Pulmonary artery endothelial cell (primary cell): ENCODE data around the gene SMIM29. TPM values are rescaled to one million over a fixed set of nuclear protein-coding genes. Genes with fewer than 3 reads are reported as not detected.

ENCODE experiments used
- DNase-seq: peaks from one replicate; pipeline ENCODE4 v3.0.0-alpha.2; 2011; ENCODE audit warnings: low read depth, low spot score
- total RNA-seq: library from RNA; depleted of rRNA; stranded (reverse); fragments of >200 nt; gene quantifications from 2 replicates; pipeline ENCODE4 v1.2.3, GENCODE V29; 2014

SMIM29 gene
- total RNA-seq, 1 donor from 2014 or later = 17.4 TPM

- no peak for DNase-seq
Observed at GRCh38 chr6:34241351-34242215, 7.2 kb downstream of the SMIM29 start.

DNA sequence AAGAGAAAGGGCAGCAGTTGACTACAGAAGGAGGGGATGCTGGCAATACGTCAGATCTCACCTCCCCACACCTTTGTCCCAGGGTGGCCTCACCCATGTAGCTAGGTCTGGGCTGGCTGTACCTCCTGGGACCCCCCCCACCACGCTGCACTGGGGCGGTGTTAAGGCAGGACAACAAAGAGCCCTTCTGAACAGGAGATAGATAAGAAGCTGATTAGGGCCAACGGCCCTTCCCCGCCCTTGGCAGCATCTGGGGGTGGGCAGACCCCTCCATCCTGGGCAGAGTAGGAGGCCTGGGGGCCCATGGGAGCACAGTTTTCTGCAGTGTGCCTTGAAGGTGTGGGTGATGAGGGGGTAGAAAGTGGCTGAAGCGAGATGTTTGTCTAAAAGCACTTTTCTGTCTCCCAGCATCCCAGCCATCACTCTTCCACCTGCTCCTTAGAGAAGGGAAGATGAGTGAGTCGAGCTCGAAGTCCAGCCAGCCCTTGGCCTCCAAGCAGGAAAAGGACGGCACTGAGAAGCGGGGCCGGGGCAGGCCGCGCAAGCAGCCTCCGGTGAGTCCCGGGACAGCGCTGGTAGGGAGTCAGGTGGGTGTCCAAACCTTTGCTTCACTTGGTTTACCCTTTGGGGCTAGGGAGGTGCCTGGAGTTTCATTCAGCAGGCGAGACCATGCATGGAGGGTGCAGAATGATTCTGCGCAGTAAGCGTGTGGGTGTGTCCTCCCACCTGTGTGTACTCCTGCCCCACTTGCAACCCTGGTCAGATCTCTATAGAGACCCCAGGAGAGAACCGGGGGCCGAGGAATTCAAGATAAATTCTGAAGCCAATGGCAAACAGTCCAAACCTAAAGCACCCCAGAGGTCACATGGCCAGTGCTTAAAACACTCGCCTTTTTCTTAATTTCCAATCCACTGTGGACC lies 8.2 kb downstream of the SMIM29 start:
- DNase-seq = no peak

- DNase-seq = no peak
Observed at GRCh38 chr6:34239893-34240292, 8.9 kb downstream of the SMIM29 start.

- no peak for DNase-seq
Observed at GRCh38 chr6:34239500-34239825, 9.3 kb downstream of the SMIM29 start.

- DNase-seq = no peak
Observed at GRCh38 chr6:34238585-34239499, 10.0 kb downstream of the SMIM29 start.

GRCh38 chr6:34237722-34238584 lies 10.9 kb downstream of the SMIM29 start:
- DNase-seq = no peak

- DNase-seq = no peak
Observed at GRCh38 chr6:34237316-34237721, 11.5 kb downstream of the SMIM29 start.

GRCh38 chr6:34236443-34237315 lies 12.1 kb downstream of the SMIM29 start, which contains the start of gene HMGA1:
Gene HMGA1, plus strand, starts transcription at chr6:34236873. Its CDS starts 3,908 bp downstream, at chr6:34240781.
- DNase-seq = peak; percentile 56

DNA sequence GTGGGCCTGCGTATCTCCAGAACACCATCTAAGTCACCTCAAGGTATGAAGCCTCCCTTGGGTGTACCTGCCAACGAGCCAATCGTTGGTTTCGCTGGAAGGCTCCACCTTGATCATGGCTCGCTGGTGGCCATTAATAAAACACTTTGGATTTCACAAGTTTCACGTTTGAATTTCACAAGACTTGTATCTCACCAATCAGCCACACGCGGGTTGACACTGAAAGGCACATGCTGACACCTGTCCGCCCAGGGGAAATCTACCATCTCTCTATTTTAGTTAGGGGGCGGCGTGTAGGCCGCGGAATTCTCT lies 12.7 kb downstream of the SMIM29 start:
- DNase-seq = no peak

- DNase-seq = peak; percentile 57
Observed at GRCh38 chr6:34235307-34236130, 13.3 kb downstream of the SMIM29 start.

DNA sequence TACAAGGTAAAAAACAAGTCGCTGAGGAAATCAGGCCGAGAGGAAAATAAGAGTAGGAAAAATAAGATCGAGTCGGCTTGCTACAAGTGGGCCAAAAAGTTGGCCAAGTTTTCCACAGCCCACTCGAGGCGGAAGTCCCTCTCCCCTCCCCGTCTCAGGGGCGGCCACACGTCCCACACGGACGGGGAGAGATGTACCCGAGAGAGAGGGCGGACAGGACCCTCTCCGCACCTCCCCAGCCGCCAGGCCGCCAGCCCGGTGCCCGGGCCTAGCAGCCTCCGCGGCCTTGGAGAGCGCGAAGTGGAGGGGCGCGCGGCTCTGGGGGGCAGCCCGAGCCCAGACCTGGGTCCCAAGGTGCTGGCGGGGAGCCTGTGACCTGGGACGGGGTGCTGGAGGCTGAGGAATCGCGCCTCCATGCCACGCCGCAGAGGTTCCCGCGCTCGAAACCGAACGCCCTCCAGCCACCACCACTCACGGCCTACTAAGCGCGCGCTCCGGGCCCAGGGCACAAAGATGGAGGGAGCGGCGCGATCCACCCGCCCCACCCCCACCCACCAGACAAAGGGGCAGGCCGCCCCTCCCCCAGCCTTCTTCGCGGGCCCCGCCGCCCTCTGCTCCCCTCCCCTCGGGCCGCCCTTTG lies 14.0 kb downstream of the SMIM29 start:
- DNase-seq = no peak

GRCh38 chr6:34233867-34234266 lies 14.9 kb downstream of the SMIM29 start:
- DNase-seq = no peak

DNA sequence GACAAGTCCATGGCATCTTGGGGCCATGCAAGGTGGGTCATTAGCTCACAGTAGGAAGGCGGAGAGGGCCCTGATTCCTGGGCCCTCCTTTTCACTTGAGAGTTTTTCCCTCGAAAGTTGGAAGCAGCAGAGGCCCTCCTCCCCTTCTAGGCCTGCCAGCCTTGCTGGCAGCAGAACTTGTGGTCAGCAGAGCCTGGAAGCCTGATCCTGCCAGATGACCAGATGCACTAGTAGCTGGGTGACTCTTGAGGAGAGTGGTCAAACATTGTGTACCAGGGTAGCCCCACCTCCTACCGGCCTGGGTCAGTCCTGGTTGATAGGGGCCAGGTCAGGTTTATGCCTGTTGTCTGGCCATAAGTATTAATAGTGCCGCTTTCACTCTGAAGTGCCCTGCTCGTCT lies 15.9 kb downstream of the SMIM29 start:
- no peak for DNase-seq

- DNase-seq = no peak
Observed at GRCh38 chr6:34231566-34232336, 17.1 kb downstream of the SMIM29 start.

DNA sequence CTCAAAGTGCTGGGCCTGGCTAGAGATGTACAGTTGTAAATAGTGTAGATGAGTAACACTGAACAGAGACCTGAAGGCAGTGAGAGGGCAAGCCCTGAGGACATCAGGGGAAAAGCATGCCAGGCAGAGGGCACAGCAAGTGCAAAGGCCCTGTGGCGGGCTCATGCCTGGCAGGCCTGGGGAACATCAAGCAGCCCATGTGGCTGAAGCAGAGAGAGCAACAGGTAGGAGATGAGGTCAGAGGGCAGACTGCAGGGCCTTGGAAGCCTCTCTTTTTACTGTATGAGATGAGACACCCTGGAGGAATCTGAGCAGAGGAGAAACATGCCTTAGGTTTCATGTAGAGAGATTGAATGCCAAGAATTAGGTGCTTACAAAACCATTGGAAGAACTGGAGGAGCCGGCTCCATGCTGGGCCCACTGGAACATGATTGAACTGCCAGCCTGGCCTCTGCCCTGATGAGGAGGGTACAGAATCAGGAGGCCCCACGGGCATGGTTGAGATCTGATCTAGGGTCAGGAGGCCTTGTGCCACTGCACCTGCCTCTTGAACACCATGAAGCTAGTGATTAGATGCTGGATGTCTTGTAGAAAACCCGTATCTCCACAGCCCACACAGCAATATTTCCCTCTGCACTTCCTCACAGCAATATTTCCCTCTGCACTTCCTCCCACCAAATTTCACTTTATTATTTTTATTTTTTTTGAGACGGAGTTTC lies 18.0 kb downstream of the SMIM29 start:
- DNase-seq = no peak

DNA sequence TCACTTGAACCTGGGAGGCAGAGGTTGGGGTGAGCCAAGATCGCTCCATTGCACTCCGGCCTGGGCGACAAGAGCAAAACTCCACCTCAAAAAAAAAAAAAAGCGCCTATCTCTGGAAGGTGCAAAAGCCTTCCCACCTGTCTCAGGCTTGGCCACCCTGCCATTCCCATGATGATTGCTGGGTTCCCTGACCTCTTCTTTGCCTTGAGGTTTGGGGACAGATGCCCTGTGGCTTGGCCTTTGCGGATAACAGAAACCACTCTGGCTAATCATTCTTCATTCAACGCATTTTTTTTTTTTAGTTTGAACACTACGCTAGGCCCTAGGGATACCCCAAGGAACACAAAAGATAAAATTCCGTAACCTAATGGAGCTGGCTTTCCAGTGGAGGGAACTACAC lies 18.9 kb downstream of the SMIM29 start:
- no peak for DNase-seq
